GM13977 (cell line): Measurements from ENCODE around the gene CHST11.

Source experiments
- DNase-seq: peaks from one replicate; pipeline ENCODE4 v3.0.0; 2012; ENCODE audit warnings: low spot score
- CTCF ChIP-seq: IDR thresholded peaks from 2 replicates; pipeline ENCODE4 v1.5.1; 2012; ENCODE audit warnings: mild to moderate bottlenecking, control low read depth; ENCODE audit not compliant: insufficient read depth; ENCODE audit errors: extremely low read depth, missing control alignments
- in situ Hi-C: fragments of 300-500 bp; cut with MboI; formaldehyde crosslinking; loops from one replicate; pipeline ENCODE4 v1.12.0; 2022; ENCODE audit warnings: low sequenced_read_pairs, low pct_unique_long_range_greater_than_20kb, mixed read lengths, inconsistent platforms; ENCODE audit not compliant: unreplicated experiment

Gene CHST11

GRCh38 chr12:104450700-104451099 lies 6.0 kb upstream of the CHST11 start:
- in situ Hi-C loops: no loop called here
- no peak for DNase-seq
- TF ChIP-seq CTCF: no peak

DNA sequence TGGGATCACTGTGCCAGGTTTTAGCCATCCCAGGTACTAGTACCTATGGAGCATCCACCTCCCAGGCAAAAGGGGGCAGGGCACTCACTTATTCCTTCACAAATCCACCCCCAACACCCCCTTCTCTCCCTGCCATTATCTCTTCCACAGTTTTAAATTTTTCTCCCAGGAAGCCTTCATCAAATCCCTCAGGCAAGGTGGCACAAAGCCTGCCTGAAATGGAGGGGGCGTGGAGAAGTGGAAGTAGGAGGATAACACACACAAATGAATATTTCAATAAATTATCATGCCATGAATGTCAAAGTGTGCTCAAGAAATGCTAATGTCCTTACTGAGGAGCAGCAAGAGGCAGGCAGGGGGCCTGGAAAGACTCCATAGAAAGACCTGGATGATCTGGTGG lies 4.7 kb upstream of the CHST11 start:
- no peak for TF ChIP-seq CTCF
- in situ Hi-C loops: no loop called here
- no peak for DNase-seq

- no peak for DNase-seq
- TF ChIP-seq CTCF: no peak
- in situ Hi-C loops: no loop called here
Measured at GRCh38 chr12:104453133-104453532, 3.6 kb upstream of the CHST11 start.

GRCh38 chr12:104454997-104455396 lies 1.8 kb upstream of the CHST11 start:
- in situ Hi-C loops: no loop called here
- DNase-seq: no peak
- TF ChIP-seq CTCF: no peak

GRCh38 chr12:104455578-104456416 lies 951 bp upstream of the CHST11 start:
- no peak for DNase-seq
- in situ Hi-C loops: no loop called here
- no peak for TF ChIP-seq CTCF

GRCh38 chr12:104456950-104457745 lies 400 bp downstream of the CHST11 start:
- DNase-seq: peak; percentile 79
- TF ChIP-seq CTCF: peak; percentile 63
- in situ Hi-C loops: no loop called here
